ENCODE results near the gene RNF169. TPM values are rescaled to one million over a fixed set of nuclear protein-coding genes. Genes with fewer than 3 reads are reported as not detected.

RNF169 gene
- total and polyA plus RNA-seq, 9 of the 15 experiments (the other 6 are each of a cell fraction or from before 2014, with no cell fraction given) = 0.68 to 18.1 (median 10.1) TPM

DNA sequence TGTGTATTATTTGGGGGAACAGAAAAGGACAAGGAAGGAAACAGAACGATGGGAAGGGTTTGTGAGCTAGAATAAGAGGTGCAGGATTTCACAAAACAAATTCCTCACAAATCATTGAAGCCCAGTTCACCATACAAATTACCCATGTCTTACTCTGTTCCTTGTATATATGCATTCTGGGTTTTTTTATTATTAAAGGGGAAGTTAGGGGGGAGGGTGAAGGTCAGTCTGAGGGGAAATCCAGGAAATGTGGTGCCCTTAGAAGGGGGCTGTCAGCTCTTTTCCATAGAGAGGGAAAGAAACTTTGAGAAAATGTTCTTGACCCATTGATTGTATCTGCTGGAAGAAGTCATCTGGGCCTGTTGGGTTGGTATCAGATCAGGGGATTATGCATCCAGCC, 90.8 kb downstream of the RNF169 start (continued):
- TF ChIP-seq, protein P1, sequence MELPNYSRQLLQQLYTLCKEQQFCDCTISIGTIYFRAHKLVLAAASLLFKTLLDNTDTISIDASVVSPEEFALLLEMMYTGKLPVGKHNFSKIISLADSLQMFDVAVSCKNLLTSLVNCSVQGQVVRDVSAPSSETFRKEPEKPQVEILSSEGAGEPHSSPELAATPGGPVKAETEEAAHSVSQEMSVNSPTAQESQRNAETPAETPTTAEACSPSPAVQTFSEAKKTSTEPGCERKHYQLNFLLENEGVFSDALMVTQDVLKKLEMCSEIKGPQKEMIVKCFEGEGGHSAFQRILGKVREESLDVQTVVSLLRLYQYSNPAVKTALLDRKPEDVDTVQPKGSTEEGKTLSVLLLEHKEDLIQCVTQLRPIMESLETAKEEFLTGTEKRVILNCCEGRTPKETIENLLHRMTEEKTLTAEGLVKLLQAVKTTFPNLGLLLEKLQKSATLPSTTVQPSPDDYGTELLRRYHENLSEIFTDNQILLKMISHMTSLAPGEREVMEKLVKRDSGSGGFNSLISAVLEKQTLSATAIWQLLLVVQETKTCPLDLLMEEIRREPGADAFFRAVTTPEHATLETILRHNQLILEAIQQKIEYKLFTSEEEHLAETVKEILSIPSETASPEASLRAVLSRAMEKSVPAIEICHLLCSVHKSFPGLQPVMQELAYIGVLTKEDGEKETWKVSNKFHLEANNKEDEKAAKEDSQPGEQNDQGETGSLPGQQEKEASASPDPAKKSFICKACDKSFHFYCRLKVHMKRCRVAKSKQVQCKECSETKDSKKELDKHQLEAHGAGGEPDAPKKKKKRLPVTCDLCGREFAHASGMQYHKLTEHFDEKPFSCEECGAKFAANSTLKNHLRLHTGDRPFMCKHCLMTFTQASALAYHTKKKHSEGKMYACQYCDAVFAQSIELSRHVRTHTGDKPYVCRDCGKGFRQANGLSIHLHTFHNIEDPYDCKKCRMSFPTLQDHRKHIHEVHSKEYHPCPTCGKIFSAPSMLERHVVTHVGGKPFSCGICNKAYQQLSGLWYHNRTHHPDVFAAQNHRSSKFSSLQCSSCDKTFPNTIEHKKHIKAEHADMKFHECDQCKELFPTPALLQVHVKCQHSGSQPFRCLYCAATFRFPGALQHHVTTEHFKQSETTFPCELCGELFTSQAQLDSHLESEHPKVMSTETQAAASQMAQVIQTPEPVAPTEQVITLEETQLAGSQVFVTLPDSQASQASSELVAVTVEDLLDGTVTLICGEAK (IDR thresholded peaks at IDR 0.05) = no peak
- TF ChIP-seq, protein P1 (CRISPR knock-in tag; IDR thresholded peaks at IDR 0.05) = no peak
- TF ChIP-seq PHB2 (IDR thresholded peaks at IDR 0.05; ENCODE audit: low read depth) = no peak
- TF ChIP-seq RAD51 (IDR thresholded peaks at IDR 0.05; ENCODE audit: borderline replicate concordance, low read depth) = no peak
- TF ChIP-seq RBM17 (IDR thresholded peaks at IDR 0.05; ENCODE audit: borderline replicate concordance, low read depth, low read length) = no peak

All from K562 (cell line).